T1000 (cell line): ENCODE data around the gene TRAF3.
"Not testable (repeated sequence)": the region's sequence is repeated elsewhere in the genome, so short reads cannot be mapped to it uniquely, and the experiment has no call there.

Experiments
- DNase-seq: peaks from one replicate; lab custom pipeline; 2025; ENCODE audit warnings: mixed read lengths; lab: John Stamatoyannopoulos, UW

The TRAF3 gene

DNA sequence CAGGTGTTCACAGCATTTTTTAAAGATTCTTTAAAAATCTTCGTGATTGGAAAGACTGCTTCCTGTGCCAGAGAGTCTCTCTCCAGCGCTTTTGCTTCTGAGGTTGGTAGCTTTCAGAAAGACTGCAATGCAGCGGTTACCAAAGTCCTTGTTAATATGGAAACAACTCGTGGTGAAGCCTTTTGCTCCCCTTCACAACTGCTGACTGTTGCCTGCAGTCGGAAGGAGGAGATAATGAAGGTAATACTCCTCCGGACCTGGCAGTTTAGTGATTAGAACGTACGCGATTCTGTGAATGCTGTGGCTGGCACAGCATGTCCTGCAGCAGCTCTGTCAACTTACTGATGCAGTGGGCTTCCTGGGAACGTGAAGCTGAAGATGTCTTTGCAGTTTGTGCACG is 50.9 kb downstream of the TRAF3 start:
- no peak for DNase-seq

DNA sequence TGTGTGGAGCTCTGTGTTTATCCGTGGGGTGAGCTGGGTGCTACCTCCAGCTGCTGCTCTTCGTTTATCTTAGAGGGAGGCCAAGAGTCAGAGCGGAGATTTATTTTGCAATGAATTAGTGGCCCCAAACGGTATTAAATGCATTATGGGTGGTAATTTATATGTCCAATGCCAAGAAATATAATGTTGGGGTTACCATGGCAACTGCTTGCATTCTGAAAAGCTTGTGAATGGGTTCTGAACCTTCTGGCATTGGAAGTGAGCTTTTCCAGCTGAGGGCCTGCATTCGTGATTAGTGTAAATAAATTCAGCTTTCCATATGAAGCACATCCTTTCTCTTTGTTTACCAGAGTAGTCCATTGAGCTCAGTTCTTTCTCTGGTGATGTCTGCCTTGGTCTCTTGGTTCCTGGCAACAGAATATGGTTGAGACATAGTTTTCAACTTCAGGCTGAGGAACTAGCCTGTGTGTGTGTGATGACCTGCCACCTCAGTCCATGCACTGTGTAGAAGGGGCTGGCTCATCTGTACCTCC is 51.8 kb downstream of the TRAF3 start:
- DNase-seq = no peak

DNA sequence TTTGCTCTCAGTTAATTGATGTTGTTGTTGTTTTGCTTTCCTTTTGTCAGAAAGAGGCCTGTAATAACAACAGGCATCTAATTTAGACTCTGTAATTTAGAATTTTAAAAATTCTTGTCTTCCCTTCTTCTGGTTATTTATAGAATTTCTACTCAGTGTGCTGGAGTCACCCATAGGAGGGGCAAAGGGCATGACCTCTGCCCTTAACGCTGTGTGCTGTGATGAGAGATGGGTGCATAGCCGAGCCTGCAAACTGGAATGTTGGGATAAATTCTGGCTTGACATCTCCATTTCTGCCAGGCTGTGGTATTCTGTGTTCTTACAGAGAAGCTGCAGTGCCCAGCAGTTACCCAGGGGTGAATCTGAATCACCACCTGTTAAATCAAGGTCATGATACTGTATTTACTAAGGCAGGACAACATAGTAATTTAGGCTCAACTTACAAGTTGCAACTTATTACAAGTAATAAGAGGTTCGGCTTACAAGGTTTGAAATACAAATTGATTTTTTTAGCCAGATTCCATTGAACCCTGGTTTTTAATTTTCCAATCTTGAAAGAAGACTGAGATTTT is 53.3 kb downstream of the TRAF3 start:
- DNase-seq = no peak

DNA sequence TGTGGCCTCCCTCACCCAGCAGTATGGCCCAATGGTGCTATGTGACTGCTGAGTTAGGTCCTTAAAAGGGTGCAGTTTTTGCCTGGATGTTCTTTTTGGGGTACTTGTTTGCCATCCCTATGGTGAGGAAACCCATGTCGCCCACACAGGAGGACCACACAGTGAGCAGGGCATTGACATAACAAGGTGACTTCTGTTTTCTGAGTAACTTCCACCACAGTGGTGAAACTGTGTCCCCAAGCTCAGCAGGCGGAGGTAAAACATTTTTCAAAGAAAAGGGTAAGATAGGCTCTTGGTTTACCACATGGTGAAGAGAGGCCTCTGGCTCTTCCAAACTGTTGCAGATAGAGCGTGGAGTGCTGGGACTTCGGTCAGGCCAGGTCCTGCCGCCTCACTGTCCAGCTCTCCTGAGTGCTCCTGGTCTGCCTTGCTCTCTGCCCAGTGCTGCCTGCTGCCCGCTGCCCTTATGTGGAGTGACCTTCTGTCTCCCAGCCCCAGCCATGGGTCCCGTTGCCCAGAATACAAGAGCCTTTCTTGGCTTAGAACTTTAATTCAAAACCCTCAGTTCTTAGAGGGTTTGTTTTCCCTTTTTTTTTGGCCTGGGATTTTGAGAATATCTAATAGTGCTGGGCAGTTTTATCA is 54.0 kb downstream of the TRAF3 start:
- DNase-seq = no peak

DNA sequence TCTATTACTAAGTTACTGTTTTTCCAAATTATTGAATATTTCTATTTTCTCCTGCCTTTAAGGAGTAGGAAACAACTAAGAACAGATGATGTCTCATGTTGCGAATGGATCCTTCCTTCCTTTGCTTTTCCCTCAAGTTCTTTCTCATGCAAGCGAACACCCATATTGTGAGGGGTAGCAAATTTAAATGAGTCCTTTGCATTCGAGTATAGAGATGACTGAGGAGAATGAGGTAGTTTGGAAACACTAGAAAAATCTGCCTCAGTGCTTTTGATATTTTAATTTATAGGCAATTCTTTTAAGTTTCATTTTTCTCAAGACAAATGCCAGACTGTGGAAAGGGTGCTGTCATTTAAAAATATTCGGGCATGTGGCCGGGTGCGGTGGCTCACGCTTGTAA is 56.1 kb downstream of the TRAF3 start:
- DNase-seq = no peak

GRCh38 chr14:102833991-102834390 is 56.7 kb downstream of the TRAF3 start:
- no peak for DNase-seq

DNA sequence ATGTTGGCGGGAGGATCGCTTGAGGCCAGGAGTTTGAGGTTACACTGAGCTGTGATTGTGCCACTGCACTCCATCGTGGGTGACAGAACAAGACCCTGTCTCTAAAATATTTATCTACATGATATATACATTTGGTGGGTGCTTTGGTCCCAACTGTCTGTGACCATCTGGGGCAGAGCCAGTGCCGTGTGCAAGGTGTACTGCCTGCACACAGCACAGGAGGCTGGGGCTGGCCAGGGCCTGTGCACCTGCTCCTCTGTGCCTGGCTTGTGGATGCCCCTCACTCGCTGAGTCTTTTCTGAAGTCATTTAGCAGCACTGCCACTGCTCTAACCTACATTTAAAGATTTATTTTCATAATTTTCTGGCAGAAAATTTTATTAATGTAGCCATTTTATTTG is 58.7 kb downstream of the TRAF3 start:
- DNase-seq = no peak

DNA sequence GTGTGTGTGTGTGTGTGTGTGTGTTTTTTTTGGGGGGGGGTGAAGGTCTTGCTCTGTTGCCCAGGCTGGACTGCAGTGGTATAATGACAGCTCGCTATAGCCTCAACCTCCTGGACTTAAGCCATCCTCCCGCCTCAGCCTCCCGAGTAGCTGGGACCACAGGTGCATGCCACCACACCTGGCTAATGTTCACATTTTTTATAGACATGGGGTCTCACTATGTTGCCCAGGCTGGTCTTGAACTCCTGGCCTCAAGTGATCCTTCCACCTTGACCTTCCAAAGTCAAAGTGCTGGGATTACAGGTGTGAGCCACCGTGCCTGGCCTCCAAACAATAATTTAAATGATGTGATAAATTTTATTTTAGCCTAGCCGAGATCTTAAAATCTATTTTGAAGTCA is 59.9 kb downstream of the TRAF3 start:
- DNase-seq = not testable (repeated sequence)

DNA sequence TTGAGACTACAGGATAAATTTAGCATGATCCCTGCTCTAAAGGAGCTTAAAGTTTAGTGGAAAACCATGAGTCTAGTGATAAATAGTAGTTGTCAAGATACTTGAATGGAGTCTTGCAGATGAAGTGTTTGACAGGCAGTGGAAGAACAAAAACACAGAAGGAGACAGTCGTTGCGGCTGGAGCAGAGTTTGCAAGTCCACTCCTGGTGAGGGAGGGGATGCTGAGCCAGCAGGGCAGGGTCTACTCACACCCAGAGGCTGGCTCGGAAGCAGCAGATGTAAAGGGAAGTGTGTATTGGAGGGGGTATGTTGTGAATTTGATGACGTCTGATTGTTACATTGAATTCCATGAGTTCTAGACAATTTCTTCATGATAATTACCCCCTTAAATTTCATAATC is 61.3 kb downstream of the TRAF3 start:
- DNase-seq = no peak

DNA sequence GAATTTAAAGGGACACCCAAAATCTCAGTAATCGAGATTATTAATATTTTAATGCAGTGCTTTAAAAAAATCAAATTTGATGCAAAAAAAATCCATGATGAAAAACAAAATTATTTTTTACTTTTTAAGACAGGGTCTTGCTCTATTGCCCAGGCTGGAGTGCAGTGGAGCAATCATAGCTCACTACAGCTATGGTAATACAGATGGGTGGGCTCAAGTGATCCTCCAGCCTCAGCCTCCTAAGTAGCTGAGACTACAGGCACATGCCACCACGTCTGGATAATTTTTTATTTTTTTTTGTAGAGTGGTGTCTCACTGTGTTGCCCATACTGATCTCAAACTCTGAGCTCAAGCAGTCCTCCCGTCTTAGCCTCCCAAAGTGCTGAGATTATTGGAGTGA is 62.9 kb downstream of the TRAF3 start:
- DNase-seq = no peak

DNA sequence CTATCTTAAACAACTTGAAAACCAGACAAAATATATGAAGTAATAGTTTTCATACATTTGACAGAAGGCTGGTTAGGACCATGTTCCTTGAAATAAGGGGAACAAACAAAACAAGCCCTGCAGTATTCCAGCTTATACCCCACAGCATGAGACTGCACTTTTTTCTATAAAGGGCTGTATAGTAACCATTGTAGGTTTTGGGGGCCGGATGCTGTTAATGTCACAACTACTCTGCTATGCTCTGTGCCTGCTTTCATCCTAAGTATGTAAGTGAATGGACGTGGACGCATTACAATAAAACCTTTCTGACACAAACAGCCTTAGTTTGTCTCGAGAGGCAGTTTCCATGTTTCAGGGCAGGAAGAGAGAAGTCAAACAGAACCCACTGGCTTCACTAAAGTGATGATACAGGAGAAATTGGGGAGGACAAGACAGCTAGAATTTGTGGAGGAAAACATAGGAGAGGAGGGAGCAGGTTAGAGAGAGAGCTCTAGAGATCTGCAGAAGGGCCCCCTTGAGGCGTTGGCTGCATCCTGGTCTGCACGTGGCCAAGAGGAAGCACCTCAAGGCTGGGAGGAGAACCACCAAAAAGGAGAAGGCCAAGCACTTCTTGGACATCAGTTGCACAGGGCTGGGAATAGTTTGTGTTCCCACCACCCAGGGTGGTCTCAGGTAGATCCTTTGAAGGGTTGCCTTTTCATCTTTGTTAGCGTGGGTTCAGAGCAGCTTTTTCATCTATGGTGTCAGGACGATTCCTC is 63.7 kb downstream of the TRAF3 start:
- no peak for DNase-seq

- no peak for DNase-seq
Observed at GRCh38 chr14:102848830-102849525, 71.7 kb downstream of the TRAF3 start.

GRCh38 chr14:102849526-102850379 is 72.5 kb downstream of the TRAF3 start:
- DNase-seq = no peak

GRCh38 chr14:102853648-102854047 is 76.4 kb downstream of the TRAF3 start:
- DNase-seq = no peak

DNA sequence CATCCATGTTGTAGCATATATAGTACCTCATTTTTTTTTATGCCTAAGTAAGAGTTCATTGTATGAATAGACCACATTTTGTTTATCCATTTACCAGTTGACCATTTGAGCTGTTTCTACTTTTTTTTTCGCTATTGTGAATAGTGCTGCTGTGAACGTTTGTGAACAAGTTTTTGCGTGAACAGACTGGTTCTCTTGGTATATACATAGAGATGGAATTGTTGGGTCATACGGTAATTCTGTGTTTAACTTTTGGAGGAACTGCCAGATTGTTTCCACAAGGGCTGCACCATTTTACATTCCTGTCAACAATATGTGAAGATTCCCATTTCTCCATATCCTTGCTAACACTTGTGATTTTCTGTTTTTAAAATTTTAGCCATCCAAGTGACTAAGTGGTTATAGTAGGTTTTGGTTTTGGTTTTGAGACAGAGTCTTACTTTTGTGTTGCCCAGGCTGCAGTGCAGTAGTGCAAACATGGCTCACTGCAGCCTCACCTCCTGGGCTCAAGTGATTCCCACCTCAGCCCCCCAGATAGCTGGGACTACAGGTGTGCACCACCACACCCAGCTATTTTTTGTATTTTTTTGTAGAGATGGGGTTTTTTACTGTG is 76.9 kb downstream of the TRAF3 start:
- DNase-seq = no peak

DNA sequence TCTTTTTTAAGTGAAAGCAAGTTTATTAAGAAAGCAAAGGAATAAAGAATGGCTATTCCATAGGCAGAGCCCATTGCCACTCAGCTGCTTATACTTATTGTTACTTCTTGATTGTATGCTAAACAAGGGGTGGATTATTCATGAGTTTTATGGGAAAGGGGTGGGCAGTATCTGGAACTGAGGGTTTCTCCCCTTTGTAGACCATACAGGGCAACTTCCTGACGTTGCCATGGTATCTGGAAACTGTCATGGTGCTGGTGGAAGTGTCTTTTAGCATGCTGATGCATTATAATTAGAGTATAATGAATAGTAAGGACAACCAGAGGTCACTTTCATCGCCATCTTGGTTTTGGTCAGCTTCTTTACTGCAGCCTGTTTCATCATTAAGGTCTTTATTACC is 78.9 kb downstream of the TRAF3 start:
- DNase-seq = no peak

- no peak for DNase-seq
Observed at GRCh38 chr14:102857444-102857843, 80.2 kb downstream of the TRAF3 start.

DNA sequence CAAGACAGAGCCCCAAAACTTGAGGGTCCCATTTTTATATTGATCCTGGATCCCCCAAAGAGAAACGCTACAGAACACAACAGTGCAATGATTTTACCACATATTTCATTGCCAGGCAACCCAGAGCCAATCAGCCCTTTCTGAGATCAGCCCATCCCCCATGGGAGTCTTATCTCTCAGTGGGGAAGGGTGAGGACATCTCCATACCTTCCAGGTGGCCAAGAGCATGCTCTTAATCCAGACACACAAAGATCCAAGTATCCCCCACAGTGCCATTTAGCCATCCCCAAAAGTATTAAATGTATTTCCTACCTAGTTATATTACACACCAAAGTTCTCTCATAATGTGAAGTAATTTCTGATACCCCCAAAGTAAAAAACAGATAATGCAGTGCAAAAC is 82.7 kb downstream of the TRAF3 start:
- no peak for DNase-seq

- no peak for DNase-seq
Observed at GRCh38 chr14:102862154-102862773, 85.0 kb downstream of the TRAF3 start.

GRCh38 chr14:102863381-102863780 is 86.1 kb downstream of the TRAF3 start:
- no peak for DNase-seq

DNA sequence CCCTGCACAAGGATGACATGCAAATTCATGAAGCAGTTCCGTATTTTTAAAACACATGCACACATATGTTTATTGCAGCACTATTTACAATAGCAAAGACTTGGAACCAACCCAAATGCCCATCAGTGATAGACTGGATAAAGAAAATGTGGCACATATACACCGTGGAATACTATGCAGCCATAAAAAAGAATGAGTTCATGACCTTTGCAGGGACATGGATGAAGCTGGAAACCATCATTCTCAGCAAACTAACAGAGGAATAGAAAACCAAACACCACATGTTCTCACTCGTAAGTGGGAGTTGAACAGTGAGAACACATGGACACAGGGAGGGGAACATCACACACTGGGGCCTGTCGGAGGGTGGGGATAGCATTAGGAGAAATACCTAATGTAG is 88.7 kb downstream of the TRAF3 start:
- DNase-seq = not testable (repeated sequence)
